ENCODE measurements around the gene FGF22.

DNA sequence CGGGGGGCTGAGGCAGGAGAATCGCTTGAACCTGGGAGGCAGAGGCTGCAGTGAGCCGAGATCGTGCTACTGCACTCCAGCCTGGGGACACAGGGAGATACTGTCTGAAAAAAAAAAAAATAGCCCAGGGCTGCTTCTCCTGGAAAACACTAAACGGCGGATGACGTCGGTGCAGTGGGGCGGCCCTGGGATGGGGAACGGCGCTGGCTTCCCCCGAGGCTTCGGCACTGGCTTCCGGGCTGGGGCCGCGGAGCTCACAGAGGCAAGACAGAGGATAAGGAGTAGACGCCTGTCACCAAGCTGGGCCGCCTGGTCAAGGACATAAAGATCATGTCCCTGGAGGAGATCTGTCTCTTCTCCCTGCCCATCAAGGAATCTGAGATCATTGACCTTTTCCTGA is 50.5 kb downstream of the FGF22 start:
- TF ChIP-seq EP300 (IDR thresholded peaks at IDR 0.05; ENCODE audit: borderline replicate concordance): no peak
- TF ChIP-seq, protein P1, sequence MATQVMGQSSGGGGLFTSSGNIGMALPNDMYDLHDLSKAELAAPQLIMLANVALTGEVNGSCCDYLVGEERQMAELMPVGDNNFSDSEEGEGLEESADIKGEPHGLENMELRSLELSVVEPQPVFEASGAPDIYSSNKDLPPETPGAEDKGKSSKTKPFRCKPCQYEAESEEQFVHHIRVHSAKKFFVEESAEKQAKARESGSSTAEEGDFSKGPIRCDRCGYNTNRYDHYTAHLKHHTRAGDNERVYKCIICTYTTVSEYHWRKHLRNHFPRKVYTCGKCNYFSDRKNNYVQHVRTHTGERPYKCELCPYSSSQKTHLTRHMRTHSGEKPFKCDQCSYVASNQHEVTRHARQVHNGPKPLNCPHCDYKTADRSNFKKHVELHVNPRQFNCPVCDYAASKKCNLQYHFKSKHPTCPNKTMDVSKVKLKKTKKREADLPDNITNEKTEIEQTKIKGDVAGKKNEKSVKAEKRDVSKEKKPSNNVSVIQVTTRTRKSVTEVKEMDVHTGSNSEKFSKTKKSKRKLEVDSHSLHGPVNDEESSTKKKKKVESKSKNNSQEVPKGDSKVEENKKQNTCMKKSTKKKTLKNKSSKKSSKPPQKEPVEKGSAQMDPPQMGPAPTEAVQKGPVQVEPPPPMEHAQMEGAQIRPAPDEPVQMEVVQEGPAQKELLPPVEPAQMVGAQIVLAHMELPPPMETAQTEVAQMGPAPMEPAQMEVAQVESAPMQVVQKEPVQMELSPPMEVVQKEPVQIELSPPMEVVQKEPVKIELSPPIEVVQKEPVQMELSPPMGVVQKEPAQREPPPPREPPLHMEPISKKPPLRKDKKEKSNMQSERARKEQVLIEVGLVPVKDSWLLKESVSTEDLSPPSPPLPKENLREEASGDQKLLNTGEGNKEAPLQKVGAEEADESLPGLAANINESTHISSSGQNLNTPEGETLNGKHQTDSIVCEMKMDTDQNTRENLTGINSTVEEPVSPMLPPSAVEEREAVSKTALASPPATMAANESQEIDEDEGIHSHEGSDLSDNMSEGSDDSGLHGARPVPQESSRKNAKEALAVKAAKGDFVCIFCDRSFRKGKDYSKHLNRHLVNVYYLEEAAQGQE (IDR thresholded peaks at IDR 0.05; ENCODE audit: low read depth): no peak
- TF ChIP-seq USF1 (IDR thresholded peaks at IDR 0.05): no peak
- no peak for TF ChIP-seq RAD21 (IDR thresholded peaks at IDR 0.05; ENCODE audit: low read depth)
- no peak for TF ChIP-seq TEAD4 (IDR thresholded peaks at IDR 0.05)
- TF ChIP-seq TCF12 (IDR thresholded peaks at IDR 0.05; ENCODE audit: low read depth): no peak
- TF ChIP-seq, protein P2, sequence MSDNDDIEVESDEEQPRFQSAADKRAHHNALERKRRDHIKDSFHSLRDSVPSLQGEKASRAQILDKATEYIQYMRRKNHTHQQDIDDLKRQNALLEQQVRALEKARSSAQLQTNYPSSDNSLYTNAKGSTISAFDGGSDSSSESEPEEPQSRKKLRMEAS (IDR thresholded peaks at IDR 0.05): no peak
- TF ChIP-seq FOXM1 (IDR thresholded peaks at IDR 0.05; ENCODE audit: borderline replicate concordance, low read depth): no peak
- TF ChIP-seq ZBTB7A (IDR thresholded peaks at IDR 0.05; ENCODE audit: low read depth): no peak
